HG03103 (cell line): ENCODE data around the gene S1PR3.

Source experiments
- ATAC-seq: cut with Tn5 transposase; IDR thresholded peaks from one replicate; pipeline ENCODE4 v1.9.1; 2021; ENCODE audit warnings: low read depth; ENCODE audit not compliant: unreplicated experiment

Gene S1PR3

DNA sequence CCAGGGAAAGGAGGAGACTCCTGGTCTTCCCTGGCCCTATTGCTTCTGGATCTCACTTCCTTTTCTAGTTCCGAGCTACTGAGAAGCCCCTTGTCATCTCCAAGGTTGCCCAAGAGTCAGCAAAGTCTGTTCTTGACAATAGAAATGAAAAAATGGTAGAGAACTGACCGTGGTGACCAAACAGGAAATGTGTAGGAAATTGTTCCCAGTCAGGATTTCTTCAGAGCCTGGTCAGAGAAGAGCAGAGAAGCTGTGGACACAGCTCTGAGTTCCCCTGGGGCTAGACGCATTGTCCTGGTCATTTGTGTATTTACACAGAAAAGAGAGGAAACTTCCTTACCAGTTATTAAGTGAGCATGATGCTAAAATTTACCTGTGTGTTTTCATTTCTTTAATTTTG lies 35.6 kb downstream of the S1PR3 start:
- no peak for ATAC-seq

DNA sequence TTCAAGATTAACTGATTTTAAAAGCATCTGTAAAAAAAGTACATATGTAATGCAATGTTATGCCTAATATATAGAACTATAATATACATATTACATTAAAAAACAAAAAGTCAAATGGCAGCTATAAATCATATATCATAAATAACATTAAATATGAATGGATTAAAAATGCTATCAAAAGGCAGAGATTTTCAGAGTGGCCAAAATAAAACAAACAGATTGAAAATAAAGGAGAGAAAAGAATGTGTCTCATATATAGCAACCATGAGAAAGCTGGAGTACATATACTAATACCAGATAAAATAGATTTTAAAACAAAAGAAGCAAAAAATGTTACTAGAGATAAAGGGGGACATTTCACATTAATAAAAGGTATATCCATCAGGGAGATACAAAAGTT lies 38.5 kb downstream of the S1PR3 start:
- no peak for ATAC-seq

- ATAC-seq, result no peak
These were observed 40.9 kb downstream of the S1PR3 start for GRCh38 chr9:89032173-89032572.

DNA sequence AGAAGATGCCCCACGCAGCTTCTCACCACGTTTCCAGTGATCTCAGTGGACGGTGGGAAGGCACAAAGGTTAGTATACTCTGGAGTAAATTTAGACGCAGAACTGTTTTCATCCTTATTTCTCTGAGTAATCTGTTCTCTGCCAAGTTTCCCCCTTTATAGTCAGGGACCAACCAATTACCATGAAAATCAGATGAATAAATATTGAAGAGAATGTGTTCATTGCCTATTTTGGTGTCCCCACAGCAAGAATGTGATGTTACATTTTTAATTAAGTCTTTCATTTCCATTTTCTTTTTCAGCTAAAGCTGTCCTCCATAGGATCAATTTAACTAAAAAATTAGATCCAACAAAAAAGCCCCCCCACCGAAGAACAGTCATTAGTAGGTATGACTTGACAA lies 41.4 kb downstream of the S1PR3 start:
- no peak for ATAC-seq

GRCh38 chr9:89036383-89036782 lies 45.1 kb downstream of the S1PR3 start:
- no peak for ATAC-seq

GRCh38 chr9:89036891-89037290 lies 45.6 kb downstream of the S1PR3 start:
- no peak for ATAC-seq

DNA sequence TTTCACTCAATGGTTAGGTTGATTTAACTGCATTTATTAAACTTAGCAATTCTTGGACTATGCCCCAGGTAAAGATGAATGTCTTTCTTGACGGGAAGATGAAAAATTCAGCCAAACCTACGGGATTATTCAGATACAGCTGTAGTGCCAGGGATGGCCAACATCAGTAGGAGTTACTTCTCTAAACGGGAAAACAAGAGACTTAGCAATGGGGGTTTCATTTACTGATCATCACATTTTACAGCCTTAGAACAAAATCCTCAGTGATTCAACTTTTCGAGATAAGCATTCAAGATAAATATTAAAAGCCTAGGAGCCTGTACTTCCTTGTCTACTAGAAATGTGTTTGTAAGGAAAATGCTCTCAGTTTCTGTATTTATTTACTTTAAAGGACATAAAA lies 46.1 kb downstream of the S1PR3 start:
- no peak for ATAC-seq

DNA sequence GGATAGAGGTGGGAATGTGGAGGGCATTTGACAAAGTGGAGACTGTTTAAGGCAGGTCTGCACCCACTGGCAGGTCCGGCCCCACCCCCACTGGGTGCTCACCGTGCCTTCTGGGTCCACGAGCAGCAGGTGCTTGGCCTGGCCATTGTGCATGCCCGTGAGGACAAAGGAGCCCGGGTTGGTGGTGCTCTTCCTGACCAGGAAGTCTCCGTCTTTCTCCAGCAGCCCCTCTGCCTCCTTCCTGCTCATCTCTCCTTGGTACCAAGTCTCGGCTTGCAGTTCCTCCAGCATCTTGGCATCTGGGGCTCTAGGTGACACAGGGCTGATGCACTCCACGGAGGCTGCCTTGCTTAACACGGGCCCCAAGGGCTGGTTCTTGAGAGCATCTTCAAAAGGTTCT lies 46.6 kb downstream of the S1PR3 start:
- no peak for ATAC-seq

- no peak for ATAC-seq
These were observed 47.3 kb downstream of the S1PR3 start for GRCh38 chr9:89038382-89039103.

- no peak for ATAC-seq
These were observed 47.8 kb downstream of the S1PR3 start for GRCh38 chr9:89039104-89039465.

GRCh38 chr9:89039664-89040063 lies 48.4 kb downstream of the S1PR3 start:
- ATAC-seq, result no peak

DNA sequence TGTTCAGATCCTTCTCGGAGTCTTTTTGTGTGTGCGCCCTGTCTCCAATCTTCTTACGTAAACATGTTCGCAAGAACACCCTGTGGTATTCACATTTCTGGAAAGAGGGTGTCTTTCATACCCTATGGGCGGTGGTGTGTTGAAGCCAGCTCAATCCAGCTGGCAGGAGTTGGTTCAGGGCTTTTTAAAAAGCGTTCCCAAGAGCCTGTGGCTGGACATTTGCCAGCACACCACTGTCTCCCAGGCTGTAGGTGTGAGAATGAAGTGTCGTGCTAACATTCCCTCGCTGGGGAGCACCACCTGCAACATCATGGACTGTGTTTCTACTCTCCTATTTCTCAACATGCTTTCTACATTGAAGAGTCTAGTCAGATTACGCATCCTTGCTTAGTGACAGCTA lies 51.7 kb downstream of the S1PR3 start:
- ATAC-seq, result no peak

DNA sequence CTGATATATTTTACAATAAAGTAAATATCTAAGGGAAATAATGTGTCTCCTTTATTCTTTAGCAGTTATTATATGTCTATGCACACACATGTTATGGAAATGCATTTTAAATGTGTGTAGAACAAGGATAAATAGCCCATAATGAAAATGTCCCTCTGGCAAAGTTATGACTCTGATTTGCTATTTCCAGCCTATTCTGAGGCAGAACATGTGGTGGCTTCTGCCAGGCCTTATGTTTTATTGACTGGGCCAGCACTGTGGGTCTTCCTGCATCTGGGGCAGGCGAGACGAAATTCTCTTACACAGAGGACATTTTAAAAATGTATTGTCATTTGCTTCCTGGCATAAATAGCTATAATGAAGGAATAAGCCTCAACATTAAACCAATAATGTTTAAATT lies 52.8 kb downstream of the S1PR3 start:
- ATAC-seq, result no peak

DNA sequence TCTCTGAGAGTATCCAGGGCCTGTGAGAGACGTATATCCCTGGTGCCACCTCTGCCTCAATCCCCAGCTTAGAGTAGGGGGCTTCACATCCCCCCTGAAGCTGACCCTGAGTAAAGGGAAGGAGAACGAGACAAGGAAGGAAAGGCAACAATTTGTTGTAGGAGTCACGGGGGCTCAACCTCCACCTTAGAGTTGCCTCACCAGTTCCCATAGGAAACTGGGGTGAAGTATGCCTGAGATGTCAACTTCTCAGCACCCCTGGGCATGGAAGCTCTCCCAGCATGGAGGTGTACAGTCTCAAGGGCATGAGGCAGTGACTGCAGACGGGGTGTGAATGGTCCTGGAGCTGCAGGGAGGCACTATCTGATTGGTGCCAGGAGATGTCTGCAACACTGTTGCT lies 53.6 kb downstream of the S1PR3 start:
- no peak for ATAC-seq

DNA sequence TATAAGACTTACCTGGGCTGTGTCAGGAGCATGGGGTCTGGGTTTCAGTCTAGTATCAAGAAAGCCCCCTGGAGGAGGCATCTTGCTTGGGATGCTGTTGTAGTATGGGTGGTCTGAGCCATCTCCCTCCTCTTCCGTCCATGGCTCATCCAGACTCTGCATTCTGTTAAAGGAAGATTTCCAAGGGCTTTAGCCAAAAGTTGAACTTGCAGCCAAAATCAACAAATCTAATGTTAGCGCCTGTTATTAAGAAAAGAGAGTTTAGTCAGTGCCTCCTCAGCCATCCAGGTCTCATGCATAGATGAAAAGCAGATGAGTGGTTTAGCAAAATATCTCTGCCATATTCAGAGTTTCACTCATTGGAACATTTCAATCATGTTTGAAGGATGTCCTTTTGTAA lies 55.6 kb downstream of the S1PR3 start:
- no peak for ATAC-seq

- no peak for ATAC-seq
These were observed 56.4 kb downstream of the S1PR3 start for GRCh38 chr9:89047667-89048066.

- no peak for ATAC-seq
These were observed 57.3 kb downstream of the S1PR3 start for GRCh38 chr9:89048616-89049015.

DNA sequence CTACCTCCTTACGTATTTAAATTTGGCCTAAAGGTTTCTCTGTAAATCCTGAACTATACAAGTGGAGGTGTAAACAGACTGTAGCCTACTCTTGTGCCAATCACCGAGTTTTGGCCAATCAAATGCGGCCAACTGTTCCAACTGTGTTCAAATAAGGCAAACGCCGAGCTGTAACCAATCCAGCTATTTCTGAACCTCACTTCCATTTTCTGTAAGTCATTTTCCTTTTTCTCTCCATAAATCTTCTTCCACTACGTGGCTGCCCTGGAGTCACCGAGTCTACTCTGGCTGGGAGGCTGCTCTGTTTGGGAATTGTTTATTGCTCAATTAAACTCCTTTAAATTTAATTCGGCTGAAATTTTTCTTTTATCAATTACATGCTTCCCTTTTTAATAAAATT lies 58.4 kb downstream of the S1PR3 start:
- ATAC-seq, result no peak

- no peak for ATAC-seq
These were observed 60.3 kb downstream of the S1PR3 start for GRCh38 chr9:89051421-89052025.

DNA sequence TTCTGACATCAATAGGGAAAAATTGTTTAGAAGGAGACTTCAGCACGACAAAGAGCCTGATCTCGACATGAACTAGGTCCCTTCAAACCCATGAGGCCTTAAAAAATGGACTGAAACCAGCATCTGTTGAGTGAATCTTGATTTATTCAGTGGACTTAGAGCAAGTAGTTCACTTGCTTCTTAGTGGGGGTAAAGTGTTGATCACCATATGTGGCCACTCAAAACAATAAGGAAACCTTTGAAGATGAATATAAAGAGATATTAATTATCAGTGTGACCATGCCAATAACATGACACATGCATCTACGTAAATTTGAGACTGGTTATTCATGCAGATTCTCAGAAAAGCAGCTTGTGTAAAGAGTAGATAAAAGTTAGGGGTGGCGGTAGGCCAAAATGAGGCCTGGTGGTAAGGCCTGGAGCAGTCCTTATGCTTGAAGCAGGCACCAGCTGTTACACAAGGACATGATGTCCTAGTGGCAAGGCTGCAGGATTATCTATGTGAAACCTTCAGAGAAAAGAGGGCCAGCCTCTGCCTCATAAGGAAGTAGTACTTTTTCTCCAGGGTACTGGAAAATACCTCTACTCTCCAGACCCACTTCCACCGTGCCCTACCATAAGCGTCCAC lies 61.3 kb downstream of the S1PR3 start:
- no peak for ATAC-seq

DNA sequence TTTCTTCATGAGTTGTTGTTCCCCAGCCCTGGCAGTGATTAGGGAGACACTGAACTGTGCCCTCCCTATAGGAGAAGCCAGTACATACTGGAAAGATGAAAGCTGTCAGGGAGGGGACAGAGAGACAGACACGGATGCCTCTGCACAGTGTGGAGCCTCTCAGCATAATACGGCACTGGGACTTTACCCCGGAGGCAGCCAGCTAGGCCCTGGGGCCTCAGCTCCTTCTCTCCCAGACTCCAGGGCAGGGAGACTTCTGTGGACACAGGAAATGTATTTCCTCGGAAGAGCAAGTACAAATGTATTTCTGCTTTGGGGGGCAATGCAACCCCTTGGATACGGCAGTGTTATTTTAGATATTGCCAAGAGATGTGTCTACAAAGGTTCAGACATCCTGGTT lies 62.0 kb downstream of the S1PR3 start:
- no peak for ATAC-seq
